Mesenchymal stem cell (in vitro differentiated cells and primary cell): ENCODE data around the gene GGCT.
A peak's percentile ranks its signal among the peaks of the same experiment; 100 is the strongest.
"Not testable (repeated sequence)": the region's sequence is repeated elsewhere in the genome, so short reads cannot be mapped to it uniquely, and the experiment has no call there.

Experiments used
- DNase-seq: peaks from one replicate; pipeline ENCODE4 v3.0.0-alpha.2; 2013
- H2AFZ ChIP-seq: one replicate; pipeline ENCODE4 v1.6.1; 2013; ENCODE audit warnings: low read depth, mild to moderate bottlenecking, control low read depth, inconsistent platforms, low read length, moderate library complexity
- H2AK5ac ChIP-seq: 2 replicates; pipeline ENCODE4 v1.6.1; 2013; ENCODE audit warnings: low read length, moderate library complexity, mild to moderate bottlenecking, inconsistent platforms; ENCODE audit not compliant: severe bottlenecking
- H2BK120ac ChIP-seq: one replicate; pipeline ENCODE4 v1.6.1; 2013; ENCODE audit warnings: low read depth, mild to moderate bottlenecking, inconsistent platforms, low read length, moderate library complexity
- H2BK12ac ChIP-seq, 2 experiments: one replicate each; pipeline ENCODE4 v1.6.1; 2013; ENCODE audit warnings: inconsistent platforms in 2 of 2, low read length in 2 of 2, mild to moderate bottlenecking in 2 of 2, moderate library complexity in 2 of 2, control low read depth in 1 of 2
- H2BK15ac ChIP-seq: one replicate; pipeline ENCODE4 v1.6.1; 2013; ENCODE audit warnings: mild to moderate bottlenecking, low read depth, inconsistent platforms; ENCODE audit not compliant: poor library complexity, severe bottlenecking
- H2BK5ac ChIP-seq: 2 replicates; pipeline ENCODE4 v1.6.1; 2013; ENCODE audit warnings: low read depth, mild to moderate bottlenecking, low read length, control low read depth, inconsistent platforms; ENCODE audit not compliant: poor library complexity, severe bottlenecking
- H3K14ac ChIP-seq, 2 experiments: one replicate each; pipeline ENCODE4 v1.6.1; 2013; ENCODE audit warnings: inconsistent platforms in 2 of 2, low read length in 2 of 2, control low read depth in 1 of 2, mild to moderate bottlenecking in 1 of 2, moderate library complexity in 1 of 2
- H3K18ac ChIP-seq, 2 experiments: one replicate each; pipeline ENCODE4 v1.6.1; 2013; ENCODE audit warnings: inconsistent platforms in 2 of 2, low read length in 2 of 2, control low read depth in 1 of 2, low read depth in 1 of 2, mild to moderate bottlenecking in 1 of 2
- H3K23ac ChIP-seq, 2 experiments: one replicate each; pipeline ENCODE4 v1.6.1; 2013; ENCODE audit warnings: inconsistent platforms in 2 of 2, low read length in 2 of 2, mild to moderate bottlenecking in 2 of 2, moderate library complexity in 2 of 2, control low read depth in 1 of 2
- H3K27ac ChIP-seq: 2 replicates; pipeline ENCODE4 v1.5.1; 2013; ENCODE audit warnings: mild to moderate bottlenecking, moderate library complexity, low read length, control low read depth, inconsistent platforms; ENCODE audit not compliant: poor library complexity, severe bottlenecking
- H3K27me3 ChIP-seq, 2 experiments: 2 replicates each; pipeline versions ENCODE4 v1.6.1 to v1.7.0; 2013; ENCODE audit warnings: low read length in 2 of 2, mild to moderate bottlenecking in 2 of 2, moderate library complexity in 2 of 2, control low read depth in 1 of 2, inconsistent platforms in 1 of 2; ENCODE audit not compliant: control insufficient read depth in 1 of 2, insufficient read depth in 1 of 2
- H3K36me3 ChIP-seq, 2 experiments: 2 replicates each; pipeline versions ENCODE4 v1.6.1 to v1.7.0; 2013; ENCODE audit warnings: low read length in 2 of 2, control low read depth in 1 of 2, inconsistent platforms in 1 of 2, low read depth in 1 of 2, mild to moderate bottlenecking in 1 of 2; ENCODE audit not compliant: insufficient read depth in 2 of 2, control insufficient read depth in 1 of 2
- H3K4ac ChIP-seq, 2 experiments: one replicate each; pipeline ENCODE4 v1.6.1; 2013; ENCODE audit warnings: inconsistent platforms in 2 of 2, low read length in 2 of 2, mild to moderate bottlenecking in 2 of 2, moderate library complexity in 2 of 2, control low read depth in 1 of 2, low read depth in 1 of 2
- H3K4me1 ChIP-seq: 2 replicates; pipeline ENCODE4 v1.6.1; 2013; ENCODE audit warnings: low read depth, low read length, control low read depth; ENCODE audit not compliant: control insufficient read depth, insufficient read depth
- H3K4me2 ChIP-seq: 2 replicates; pipeline ENCODE4 v1.6.1; 2013; ENCODE audit warnings: low read length, mild to moderate bottlenecking, inconsistent platforms; ENCODE audit not compliant: poor library complexity, severe bottlenecking
- H3K4me3 ChIP-seq, 2 experiments: 2 replicates each; pipeline versions ENCODE4 v1.5.1 to v1.7.0; 2013; ENCODE audit warnings: low read length in 2 of 2, mild to moderate bottlenecking in 2 of 2, control low read depth in 1 of 2, low read depth in 1 of 2; ENCODE audit not compliant: insufficient read depth in 1 of 2
- H3K79me1 ChIP-seq: replicated peaks from 2 replicates; pipeline ENCODE4 v1.6.1; 2013; ENCODE audit warnings: mild to moderate bottlenecking, control low read depth, low read length, inconsistent platforms; ENCODE audit not compliant: poor library complexity, severe bottlenecking
- H3K9ac ChIP-seq: 2 replicates; pipeline ENCODE4 v1.7.0; 2013; ENCODE audit warnings: mild to moderate bottlenecking, low read length, moderate library complexity
- H3K9me3 ChIP-seq: 2 replicates; pipeline ENCODE4 v1.7.0; 2013; ENCODE audit warnings: mild to moderate bottlenecking, low read length; ENCODE audit not compliant: control insufficient read depth
- H4K8ac ChIP-seq: one replicate; pipeline ENCODE4 v1.6.1; 2013; ENCODE audit warnings: inconsistent platforms, mild to moderate bottlenecking, low read length, moderate library complexity
- H4K91ac ChIP-seq: one replicate; pipeline ENCODE4 v1.6.1; 2013; ENCODE audit warnings: mild to moderate bottlenecking, low read length, inconsistent platforms
- WGBS: methylation state at CpG from one replicate; pipeline ENCODE4 v1.1.7; 2013; ENCODE audit warnings: mixed read lengths; 5-methylcytosine and 5-hydroxymethylcytosine counted together

The GGCT gene

GRCh38 chr7:30510124-30511075, 5.8 kb upstream of the GGCT start:
- no peak overlapping the region for H2BK5ac ChIP-seq
- no peak overlapping the region for H3K4me2 ChIP-seq
- no peak overlapping the region for H4K91ac ChIP-seq
- H3K14ac ChIP-seq = no peak overlapping the region
- peak overlapping the region; percentile 51 for H3K9ac ChIP-seq
- no peak overlapping the region for H2BK120ac ChIP-seq
- no peak overlapping the region for H2BK15ac ChIP-seq
- no peaks in the 10 kb centered on the region for H3K36me3 ChIP-seq
- H3K23ac ChIP-seq = no peak overlapping the region
- peak; percentile 50 for DNase-seq
- H2AFZ ChIP-seq = no peak overlapping the region
- H3K79me1 ChIP-seq = no peaks in the 10 kb centered on the region
- H4K8ac ChIP-seq = no peak overlapping the region
- no peaks in the 10 kb centered on the region for H3K27me3 ChIP-seq
- no peak overlapping the region for H3K4me3 ChIP-seq
- H3K27ac ChIP-seq = no peak overlapping the region
- no peak overlapping the region for H3K4ac ChIP-seq
- H2BK12ac ChIP-seq = no peak overlapping the region
- WGBS = 82% methylated on average over 4 of the region's 4 CpGs
- no peak overlapping the region for H2AK5ac ChIP-seq
- H3K4me1 ChIP-seq = no peaks in the 10 kb centered on the region
- H3K9me3 ChIP-seq = no peaks in the 10 kb centered on the region
- no peak overlapping the region for H3K18ac ChIP-seq

GRCh38 chr7:30509171-30509857, 4.7 kb upstream of the GGCT start:
- not testable (repeated sequence) for DNase-seq, H2AK5ac ChIP-seq, H3K27me3 ChIP-seq, H2AFZ ChIP-seq, H4K8ac ChIP-seq, H4K91ac ChIP-seq, H2BK12ac ChIP-seq, H3K9me3 ChIP-seq, H2BK120ac ChIP-seq, H3K18ac ChIP-seq, H2BK15ac ChIP-seq, H3K4me3 ChIP-seq, H3K23ac ChIP-seq, H3K27ac ChIP-seq, H2BK5ac ChIP-seq, H3K4me1 ChIP-seq, H3K4ac ChIP-seq, H3K79me1 ChIP-seq, H3K4me2 ChIP-seq, H3K36me3 ChIP-seq, H3K14ac ChIP-seq
- 85% methylated on average over 8 of the region's 9 CpGs for WGBS
- H3K9ac ChIP-seq = peak overlapping the region; percentile 51

GRCh38 chr7:30507346-30507900, 2.8 kb upstream of the GGCT start:
- H3K4me3 ChIP-seq, DNase-seq, H2AK5ac ChIP-seq, H3K9ac ChIP-seq, H2BK15ac ChIP-seq, H2BK12ac ChIP-seq, H2BK120ac ChIP-seq, H3K27ac ChIP-seq, H2AFZ ChIP-seq, H3K23ac ChIP-seq, H3K4me1 ChIP-seq, H3K4me2 ChIP-seq, H3K14ac ChIP-seq, H3K27me3 ChIP-seq, H3K36me3 ChIP-seq, H4K91ac ChIP-seq, H2BK5ac ChIP-seq, H3K9me3 ChIP-seq, H4K8ac ChIP-seq, H3K4ac ChIP-seq, H3K18ac ChIP-seq: not testable (repeated sequence)
- H3K79me1 ChIP-seq = peaks cover 10% of the 10 kb centered on the region
- WGBS = 85% methylated on average over 9 of the region's 9 CpGs

- Histone ChIP-seq H3K9me3 (no peaks in the 10 kb centered on the region), H2BK12ac (no peak overlapping the region), H4K8ac (peak overlapping the region; percentile 99), H2BK120ac (no peak overlapping the region), H3K36me3 (peaks cover 0 to 3% of the 10 kb centered on the region in 2 experiments), H2BK15ac (peak overlapping the region; percentile 82), H3K4ac (peak overlapping the region; percentile 83 to 89), H3K14ac (no peak overlapping the region), H3K9ac (peak overlapping the region; percentile 90), H2AFZ (peak overlapping the region; percentile 66), H3K18ac (peak overlapping the region; percentile 44 to 91), H2AK5ac (no peak overlapping the region), H4K91ac (peak overlapping the region; percentile 52), H3K4me1 (peaks cover 9% of the 10 kb centered on the region), H3K27ac (no peak overlapping the region), H3K4me2 (peak overlapping the region; percentile 64), H3K4me3 (peak overlapping the region; percentile 31 to 96), H3K79me1 (peaks cover 14% of the 10 kb centered on the region), H2BK5ac (no peak overlapping the region), H3K27me3 (no peaks in the 10 kb centered on the region), H3K23ac (no peak overlapping the region)
- no peak for DNase-seq
- WGBS = 50% methylated on average over 17 of the region's 19 CpGs
Observed at GRCh38 chr7:30505174-30505697, 607 bp upstream of the GGCT start.
